GM12892 (cell line): ENCODE measurements around the gene SNX14.

Source experiments
- POLR2A ChIP-seq: IDR thresholded peaks from 2 replicates; pipeline ENCODE4 v1.6.1; 2011; ENCODE audit warnings: low read depth, low read length, control low read depth
- POLR2AphosphoS5 ChIP-seq: IDR thresholded peaks from 2 replicates; pipeline ENCODE4 v1.6.1; 2011; ENCODE audit warnings: low read depth, low read length, control low read depth

DNA sequence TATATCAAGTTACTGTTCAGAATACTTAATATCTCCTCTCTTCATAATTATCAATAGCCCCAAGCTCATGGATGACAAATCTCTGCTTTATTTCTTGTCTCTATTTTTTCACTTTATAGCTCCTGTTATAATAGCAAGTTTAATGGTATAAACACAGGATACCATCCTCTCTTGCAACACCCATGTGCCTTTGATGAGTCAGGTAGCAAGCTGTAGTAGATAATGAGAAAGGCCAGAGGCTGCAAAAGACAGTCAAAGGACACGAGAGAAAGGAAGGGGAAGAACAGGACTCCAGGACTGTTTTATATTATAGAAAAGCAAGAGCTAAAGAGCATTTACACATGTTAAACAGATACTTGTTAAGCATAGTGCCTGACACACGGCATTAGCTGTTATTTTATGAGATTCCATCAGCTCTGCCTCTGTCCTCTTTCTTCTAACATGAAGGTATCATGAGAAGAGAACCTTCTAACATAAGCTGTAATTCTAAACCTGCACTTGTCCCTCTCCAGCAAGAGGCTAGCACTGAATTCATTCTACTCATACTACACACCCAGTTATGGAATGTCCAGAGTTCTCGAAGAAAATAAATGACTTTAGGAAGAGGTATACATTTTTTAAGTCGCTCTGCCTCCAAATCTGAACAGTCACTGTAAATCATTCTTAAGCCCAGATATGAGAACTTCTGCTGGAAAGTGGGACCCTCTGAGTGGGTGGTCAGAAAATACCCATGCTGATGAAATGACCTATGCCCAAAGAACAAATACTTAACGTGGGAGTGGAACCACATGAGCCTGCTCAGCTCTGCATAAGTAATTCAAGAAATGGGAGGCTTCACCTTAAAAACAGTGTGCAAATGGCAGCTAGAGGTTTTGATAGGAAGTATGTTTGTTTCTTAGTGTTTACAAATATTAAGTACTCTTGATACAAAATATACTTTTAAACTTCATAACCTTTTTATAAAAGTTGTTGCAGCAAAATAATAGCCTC lies 98.8 kb downstream of the SNX14 start:
- TF ChIP-seq POLR2A: no peak
- TF ChIP-seq POLR2AphosphoS5: no peak
